Immature natural killer cell (primary cell): ENCODE results near the gene EVX2. TPM values are rescaled to one million over a fixed set of nuclear protein-coding genes. Genes with fewer than 3 reads are reported as not detected.

ENCODE experiments used
- DNase-seq, 3 donors: peaks; one replicate each; pipeline ENCODE4 v3.0.0; 2022; ENCODE audit warnings: mixed read lengths in 1 of 3
- H3K27ac Mint-ChIP-seq, 6 donors: one replicate each; pipeline ENCODE4 v1.8.0; 2020; ENCODE audit warnings: mixed read lengths in 6 of 6, mild to moderate bottlenecking in 5 of 6, inconsistent platforms in 4 of 6, moderate library complexity in 3 of 6
- H3K27me3 Mint-ChIP-seq, 3 donors: one replicate each; pipeline ENCODE4 v1.8.0; 2020 to 2021; ENCODE audit warnings: low read depth in 3 of 3, mild to moderate bottlenecking in 3 of 3, mixed read lengths in 3 of 3, moderate library complexity in 3 of 3, inconsistent platforms in 1 of 3
- H3K36me3 Mint-ChIP-seq, 3 donors: one replicate each; pipeline ENCODE4 v1.8.0; 2020; ENCODE audit warnings: mixed read lengths in 3 of 3, inconsistent platforms in 2 of 3, mild to moderate bottlenecking in 2 of 3
- H3K4me1 Mint-ChIP-seq, 2 donors: one replicate each; pipeline ENCODE4 v1.8.0; 2020; ENCODE audit warnings: inconsistent platforms in 2 of 2, mild to moderate bottlenecking in 2 of 2, mixed read lengths in 2 of 2, moderate library complexity in 1 of 2
- H3K4me3 Mint-ChIP-seq, 5 donors: one replicate each; pipeline ENCODE4 v1.8.0; 2020; ENCODE audit warnings: mild to moderate bottlenecking in 5 of 5, mixed read lengths in 5 of 5, inconsistent platforms in 3 of 5, moderate library complexity in 3 of 5
- H3K9me3 Mint-ChIP-seq, 6 donors: one replicate each; pipeline ENCODE4 v1.8.0; 2020; ENCODE audit warnings: mild to moderate bottlenecking in 6 of 6, mixed read lengths in 6 of 6, inconsistent platforms in 4 of 6, moderate library complexity in 3 of 6
- polyA plus RNA-seq, 3 donors: library from polyadenylated mRNA; unstranded; fragments of 300-500 nt; fragmentation: Illumina TruSeq; gene quantifications; one replicate each; pipeline ENCODE4 v1.2.3, GENCODE V29; 2021

EVX2 gene
- polyA plus RNA-seq, 3 donors from 2014 or later = not detected

DNA sequence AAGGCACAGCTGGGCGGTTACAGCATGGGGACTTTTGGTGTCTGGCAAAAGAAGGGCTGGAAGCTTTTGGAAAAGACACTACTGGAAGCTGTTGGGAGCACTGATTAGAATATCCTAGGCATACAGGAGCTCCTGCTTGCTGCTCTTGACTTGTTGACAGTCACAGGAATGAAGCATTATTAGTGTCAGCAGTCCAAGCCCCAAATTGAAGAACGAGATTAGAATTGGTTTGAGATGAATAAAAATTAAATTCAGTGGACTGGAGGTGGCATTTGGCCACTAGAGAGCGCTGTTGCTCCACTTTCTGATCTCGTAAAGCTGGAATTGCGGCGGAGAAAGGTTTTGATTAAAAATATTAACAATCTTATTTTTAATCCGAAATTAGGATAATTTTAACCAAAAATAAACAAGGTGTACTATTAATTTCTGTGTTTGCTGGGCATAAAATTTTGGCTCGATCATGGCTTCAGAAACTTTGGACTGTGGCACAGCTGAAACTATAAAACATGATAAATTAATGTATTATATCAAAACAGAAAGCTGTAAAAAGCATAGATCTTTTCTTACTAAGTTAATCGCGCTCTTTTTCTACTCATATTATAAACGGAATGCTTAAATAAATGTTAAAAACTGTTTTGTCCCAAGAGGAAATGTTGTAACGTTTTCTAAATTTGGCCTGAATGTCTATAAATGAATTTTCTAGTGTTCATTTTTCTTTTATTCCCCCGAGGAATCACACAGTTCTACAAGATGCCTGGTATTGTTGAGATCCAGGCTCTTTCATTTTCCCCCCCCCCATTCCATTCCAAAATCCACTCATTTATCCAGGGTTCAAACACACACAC, 43.4 kb upstream of the EVX2 start:
- peaks cover 56 to 70% (median 69%) of the 10 kb centered on the region in 3 donors for H3K27me3 Mint-ChIP-seq
- H3K27ac Mint-ChIP-seq = peak overlapping the region in 1 of 6 donors; percentile 15
- H3K4me3 Mint-ChIP-seq = peak overlapping the region in 1 of 5 donors; percentile 14
- H3K4me1 Mint-ChIP-seq = peaks cover 30 to 46% of the 10 kb centered on the region in 2 donors
- H3K36me3 Mint-ChIP-seq = peaks cover 0 to 2% (median 0%) of the 10 kb centered on the region in 3 donors
- peak; percentile 44 to 59 (median 53) for DNase-seq
- H3K9me3 Mint-ChIP-seq = peaks cover 0 to 9% (median 1%) of the 10 kb centered on the region in 6 donors

DNA sequence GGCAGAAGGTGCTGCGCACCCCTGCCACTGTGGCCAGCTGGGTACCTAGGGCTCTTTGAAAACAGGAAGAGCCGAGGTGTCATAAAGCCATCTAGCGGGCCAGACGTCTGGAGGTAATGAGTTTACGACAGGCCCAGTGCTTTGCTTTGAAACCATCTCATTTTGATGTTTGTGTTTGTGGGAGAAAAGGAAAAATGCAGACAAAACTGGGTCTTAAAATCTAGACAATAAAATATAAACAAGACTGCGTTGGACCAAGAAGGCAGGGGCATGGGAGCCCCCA, 42.0 kb upstream of the EVX2 start:
- Mint-ChIP-seq H3K4me3 (no peak overlapping the region), H3K27ac (no peak overlapping the region), H3K27me3 (peaks cover 55 to 66% (median 65%) of the 10 kb centered on the region in 3 donors), H3K36me3 (no peaks in the 10 kb centered on the region), H3K4me1 (peaks cover 21 to 32% of the 10 kb centered on the region in 2 donors), H3K9me3 (peaks cover 0 to 7% (median 2%) of the 10 kb centered on the region in 6 donors)
- DNase-seq = no peak

DNA sequence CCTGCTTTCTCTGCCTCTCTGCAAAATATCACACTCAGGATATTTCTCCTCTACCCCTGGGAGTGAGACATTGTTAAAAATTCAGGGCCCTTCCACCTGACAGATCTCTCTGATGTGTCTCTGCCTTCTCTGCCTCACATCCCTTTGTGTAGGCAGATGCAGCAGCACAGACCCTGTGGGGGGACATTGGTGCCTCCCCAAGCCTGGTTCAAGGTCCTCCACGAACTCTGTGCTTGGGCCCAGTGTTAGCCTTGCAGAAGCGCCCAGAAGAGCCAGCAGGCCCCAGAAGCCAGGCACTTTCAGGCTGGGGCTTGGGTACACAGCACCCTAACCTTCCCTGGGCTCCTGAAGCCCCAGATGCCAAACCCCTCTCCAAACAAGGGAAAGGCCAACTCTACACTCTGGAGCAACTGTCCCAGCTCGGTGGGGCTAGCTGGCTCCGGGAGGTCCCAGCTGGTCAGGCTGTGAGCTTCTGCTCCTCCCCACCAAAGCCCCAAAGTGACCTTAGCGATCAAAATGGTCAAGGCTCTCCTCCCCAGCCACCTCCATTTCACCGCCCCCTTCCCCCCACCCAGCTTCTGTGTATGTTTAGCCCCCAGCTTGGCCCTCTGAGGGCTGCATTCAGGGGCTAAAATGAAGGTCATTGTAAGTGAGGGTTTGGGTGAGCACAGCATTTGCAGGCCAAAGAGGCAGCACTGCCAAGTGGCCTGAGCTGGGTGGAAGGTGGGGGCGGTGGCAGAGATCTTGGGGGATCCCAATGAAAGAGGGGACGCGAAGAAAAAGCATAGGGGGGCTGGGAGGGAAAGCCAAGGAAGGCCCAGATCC, 41.4 kb upstream of the EVX2 start:
- DNase-seq = no peak
- H3K9me3 Mint-ChIP-seq = peaks cover 0 to 10% (median 2%) of the 10 kb centered on the region in 6 donors
- peaks cover 19 to 30% of the 10 kb centered on the region in 2 donors for H3K4me1 Mint-ChIP-seq
- peaks cover 59 to 68% (median 67%) of the 10 kb centered on the region in 3 donors for H3K27me3 Mint-ChIP-seq
- H3K36me3 Mint-ChIP-seq = no peaks in the 10 kb centered on the region
- H3K27ac Mint-ChIP-seq = no peak overlapping the region
- H3K4me3 Mint-ChIP-seq = peak overlapping the region in 2 of 5 donors; percentile 24 to 30

DNA sequence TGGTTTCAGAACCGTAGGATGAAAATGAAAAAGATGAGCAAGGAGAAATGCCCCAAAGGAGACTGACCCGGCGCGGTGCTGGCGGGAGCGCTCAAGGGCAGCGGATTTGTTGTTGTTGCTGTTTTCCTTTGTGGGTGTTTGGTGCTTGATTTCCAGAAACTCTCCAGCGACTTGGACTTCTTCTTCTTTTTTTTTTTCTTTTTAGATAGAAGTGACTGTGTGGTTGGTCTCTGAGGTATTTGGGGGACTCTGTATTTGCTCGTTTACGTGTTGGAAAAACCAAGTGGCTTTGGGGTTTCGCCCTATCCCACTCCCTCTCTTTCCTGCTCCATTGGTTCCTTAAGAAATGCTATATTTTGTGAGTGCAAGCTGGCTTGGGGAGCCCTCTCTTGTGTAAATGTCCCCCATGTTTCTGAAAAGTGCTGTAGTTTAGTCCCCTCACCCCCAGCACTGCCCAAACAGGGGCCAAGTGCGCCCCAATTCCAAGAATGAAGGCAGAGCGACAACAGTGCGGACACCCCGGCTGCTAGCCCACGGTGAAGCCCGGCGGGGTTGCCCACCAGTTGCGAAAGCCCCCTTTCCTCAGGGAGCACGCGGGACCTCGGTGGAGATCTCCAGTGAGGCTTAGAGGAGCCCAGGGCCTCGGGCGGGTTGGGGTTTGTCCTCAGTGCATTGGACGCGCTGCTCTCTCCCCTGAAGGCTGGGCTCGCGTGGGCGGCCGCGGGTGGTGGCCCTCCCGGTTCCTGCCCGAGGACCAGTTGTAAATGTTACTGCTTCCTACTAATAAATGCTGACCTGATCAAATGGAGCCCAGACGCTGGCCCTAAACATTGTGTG, 40.6 kb upstream of the EVX2 start:
- H3K27ac Mint-ChIP-seq = no peak overlapping the region
- peaks cover 0 to 17% (median 4%) of the 10 kb centered on the region in 6 donors for H3K9me3 Mint-ChIP-seq

DNA sequence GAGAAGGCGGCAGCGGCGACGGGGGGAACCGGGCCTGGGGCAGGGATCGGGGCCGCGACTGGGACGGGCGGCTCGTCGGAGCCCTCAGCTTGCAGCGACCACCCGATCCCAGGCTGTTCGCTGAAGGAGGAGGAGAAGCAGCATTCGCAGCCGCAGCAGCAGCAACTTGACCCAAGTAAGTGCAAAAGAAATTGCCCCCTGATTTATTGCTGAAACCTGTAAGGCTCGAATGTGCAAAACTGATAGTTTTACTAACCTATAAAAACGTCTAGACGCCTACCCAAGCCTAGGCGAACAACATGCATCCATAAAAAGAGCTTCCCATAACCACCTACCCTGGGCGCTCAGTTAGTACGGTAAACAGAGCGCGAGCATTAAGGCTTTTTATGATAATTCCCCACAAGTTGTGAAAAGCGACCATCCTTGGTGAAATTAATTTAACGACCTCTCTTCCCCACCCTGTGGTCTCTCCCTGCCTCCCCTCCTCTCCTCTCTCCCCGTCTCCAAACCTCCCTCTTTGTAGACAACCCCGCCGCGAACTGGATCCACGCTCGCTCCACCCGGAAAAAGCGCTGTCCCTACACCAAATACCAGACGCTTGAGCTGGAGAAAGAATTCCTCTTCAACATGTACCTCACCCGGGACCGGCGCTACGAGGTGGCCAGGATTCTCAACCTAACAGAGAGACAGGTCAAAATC, 39.8 kb upstream of the EVX2 start:
- Mint-ChIP-seq H3K4me3 (peak overlapping the region in 4 of 5 donors; percentile 21 to 53 (median 36)), H3K27ac (no peak overlapping the region), H3K9me3 (peaks cover 0 to 22% (median 6%) of the 10 kb centered on the region in 6 donors), H3K27me3 (peaks cover 59 to 73% (median 71%) of the 10 kb centered on the region in 3 donors), H3K36me3 (peaks cover 0 to 5% (median 3%) of the 10 kb centered on the region in 3 donors), H3K4me1 (peaks cover 17 to 28% of the 10 kb centered on the region in 2 donors)
- DNase-seq = no peak

More for the DNA sequence above, 40.6 kb upstream of the EVX2 start:
- Mint-ChIP-seq H3K4me1 (peaks cover 18 to 30% of the 10 kb centered on the region in 2 donors), H3K27me3 (peaks cover 62 to 72% (median 70%) of the 10 kb centered on the region in 3 donors), H3K36me3 (no peaks in the 10 kb centered on the region), H3K4me3 (peak overlapping the region in 2 of 5 donors; percentile 27 to 44)
- no peak for DNase-seq

DNA sequence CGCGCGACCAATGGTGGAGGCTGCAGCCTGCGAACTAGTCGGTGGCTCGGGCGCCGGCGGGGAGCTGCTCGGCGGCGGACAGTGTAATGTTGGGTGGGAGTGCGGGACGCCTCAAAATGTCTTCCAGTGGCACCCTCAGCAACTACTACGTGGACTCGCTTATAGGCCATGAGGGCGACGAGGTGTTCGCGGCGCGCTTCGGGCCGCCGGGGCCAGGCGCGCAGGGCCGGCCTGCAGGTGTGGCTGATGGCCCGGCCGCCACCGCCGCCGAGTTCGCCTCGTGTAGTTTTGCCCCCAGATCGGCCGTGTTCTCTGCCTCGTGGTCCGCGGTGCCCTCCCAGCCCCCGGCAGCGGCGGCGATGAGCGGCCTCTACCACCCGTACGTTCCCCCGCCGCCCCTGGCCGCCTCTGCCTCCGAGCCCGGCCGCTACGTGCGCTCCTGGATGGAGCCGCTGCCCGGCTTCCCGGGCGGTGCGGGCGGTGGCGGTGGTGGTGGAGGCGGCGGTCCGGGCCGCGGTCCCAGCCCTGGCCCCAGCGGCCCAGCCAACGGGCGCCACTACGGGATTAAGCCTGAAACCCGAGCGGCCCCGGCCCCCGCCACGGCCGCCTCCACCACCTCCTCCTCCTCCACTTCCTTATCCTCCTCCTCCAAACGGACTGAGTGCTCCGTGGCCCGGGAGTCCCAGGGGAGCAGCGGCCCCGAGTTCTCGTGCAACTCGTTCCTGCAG, 39.1 kb upstream of the EVX2 start, which contains the start of gene HOXD9:
HOXD9 (plus strand) TSS at position 37 of the 728 bp plus-strand sequence; CDS start at position 87, 50 bp downstream.
- Mint-ChIP-seq H3K36me3 (peaks cover 0 to 9% (median 3%) of the 10 kb centered on the region in 3 donors), H3K9me3 (peaks cover 0 to 27% (median 6%) of the 10 kb centered on the region in 6 donors), H3K4me1 (peaks cover 13 to 22% of the 10 kb centered on the region in 2 donors), H3K27ac (no peak within 1 kb of the TSS), H3K27me3 (peaks cover 58 to 73% (median 70%) of the 10 kb centered on the region in 3 donors), H3K4me3 (peak within 1 kb of the TSS; percentile 58 to 72 (median 69))
- DNase-seq = peak in 2 of 3 donors; percentile 19 to 29

DNA sequence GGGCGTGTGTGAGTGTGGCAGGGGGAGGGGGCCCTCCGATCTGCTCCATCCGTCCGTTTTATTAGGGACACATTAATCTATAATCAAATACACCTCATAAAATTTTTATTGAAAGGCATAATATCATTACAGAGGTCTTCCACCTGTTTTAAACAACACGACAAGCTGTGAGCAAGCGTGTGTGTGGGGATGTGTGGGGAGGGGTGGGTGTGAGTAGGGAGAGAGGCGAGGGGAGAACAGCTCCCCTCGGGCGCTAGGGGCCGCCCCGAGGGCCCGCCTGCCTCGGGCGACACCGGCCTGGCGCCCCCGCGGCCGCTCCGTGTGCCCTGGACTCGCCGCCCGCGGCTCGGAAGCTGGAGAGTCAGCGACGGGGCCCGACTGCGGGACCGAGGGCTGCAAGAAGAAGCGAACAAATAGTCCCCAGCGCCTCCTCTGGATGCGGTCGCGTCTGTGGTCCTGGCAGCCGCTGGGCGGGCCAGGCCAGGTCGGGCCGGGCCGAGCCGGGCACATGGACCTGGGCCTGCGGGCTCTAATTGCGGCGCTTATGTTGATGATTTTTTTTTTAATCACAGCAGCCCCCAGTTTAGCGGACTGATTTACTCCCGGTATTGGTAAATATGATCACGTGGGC, 38.4 kb upstream of the EVX2 start:
- H3K27ac Mint-ChIP-seq = no peak overlapping the region
- DNase-seq = peak in 1 of 3 donors; percentile 37
- H3K4me1 Mint-ChIP-seq = peaks cover 11 to 16% of the 10 kb centered on the region in 2 donors
- peak overlapping the region; percentile 58 to 72 (median 69) for H3K4me3 Mint-ChIP-seq
- peaks cover 0 to 9% (median 3%) of the 10 kb centered on the region in 3 donors for H3K36me3 Mint-ChIP-seq
- peaks cover 0 to 27% (median 6%) of the 10 kb centered on the region in 6 donors for H3K9me3 Mint-ChIP-seq
- peaks cover 58 to 66% (median 65%) of the 10 kb centered on the region in 3 donors for H3K27me3 Mint-ChIP-seq

DNA sequence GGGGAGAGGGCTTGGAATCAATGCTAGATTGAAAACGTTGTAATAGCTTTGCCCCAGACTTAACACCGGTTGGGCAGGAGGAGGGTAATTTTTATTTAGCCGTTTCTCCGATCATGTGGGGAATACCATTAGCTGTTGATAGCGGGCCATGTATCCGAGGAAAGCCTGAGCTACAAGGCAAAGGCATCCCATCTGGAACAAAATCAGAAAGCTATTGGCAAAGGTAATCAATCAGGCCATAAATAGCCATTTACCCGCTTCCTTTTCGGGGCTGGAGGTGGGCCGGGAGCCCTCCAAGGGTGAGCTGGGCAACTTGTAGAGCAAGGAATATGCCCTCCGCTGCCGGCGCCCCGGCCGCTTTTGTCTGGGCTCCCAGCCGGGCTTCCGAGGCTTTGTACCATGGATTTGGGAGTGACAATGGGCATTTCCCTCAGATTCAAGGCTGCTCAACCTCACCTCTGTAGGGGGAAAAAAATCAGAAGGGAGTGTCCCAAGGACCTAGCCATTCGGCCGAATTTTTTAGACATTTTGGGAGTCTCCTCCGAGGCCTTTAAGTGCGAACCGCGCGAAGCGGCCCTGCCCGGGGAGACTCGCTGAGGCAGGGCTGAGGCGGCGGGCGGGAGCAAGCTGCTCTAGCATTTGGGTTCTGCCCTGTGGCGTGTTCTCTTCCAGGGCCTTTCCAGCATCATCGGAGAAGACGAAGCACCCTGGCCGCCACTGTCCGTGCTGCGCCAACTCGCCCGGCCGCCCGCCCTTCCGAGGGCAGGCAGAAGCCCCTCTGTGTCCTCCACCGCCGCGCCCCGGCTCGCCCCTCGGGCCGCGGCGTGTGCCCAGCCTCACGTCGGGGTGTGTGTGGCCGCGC, 37.7 kb upstream of the EVX2 start:
- H3K9me3 Mint-ChIP-seq = peaks cover 0 to 32% (median 4%) of the 10 kb centered on the region in 6 donors
- peak overlapping the region in 1 of 5 donors; percentile 38 for H3K4me3 Mint-ChIP-seq
- no peak overlapping the region for H3K27ac Mint-ChIP-seq
- H3K27me3 Mint-ChIP-seq = peaks cover 56 to 67% (median 64%) of the 10 kb centered on the region in 3 donors
- H3K4me1 Mint-ChIP-seq = peaks cover 11% of the 10 kb centered on the region in 2 donors
- no peak for DNase-seq
- peaks cover 0 to 9% (median 6%) of the 10 kb centered on the region in 3 donors for H3K36me3 Mint-ChIP-seq

DNA sequence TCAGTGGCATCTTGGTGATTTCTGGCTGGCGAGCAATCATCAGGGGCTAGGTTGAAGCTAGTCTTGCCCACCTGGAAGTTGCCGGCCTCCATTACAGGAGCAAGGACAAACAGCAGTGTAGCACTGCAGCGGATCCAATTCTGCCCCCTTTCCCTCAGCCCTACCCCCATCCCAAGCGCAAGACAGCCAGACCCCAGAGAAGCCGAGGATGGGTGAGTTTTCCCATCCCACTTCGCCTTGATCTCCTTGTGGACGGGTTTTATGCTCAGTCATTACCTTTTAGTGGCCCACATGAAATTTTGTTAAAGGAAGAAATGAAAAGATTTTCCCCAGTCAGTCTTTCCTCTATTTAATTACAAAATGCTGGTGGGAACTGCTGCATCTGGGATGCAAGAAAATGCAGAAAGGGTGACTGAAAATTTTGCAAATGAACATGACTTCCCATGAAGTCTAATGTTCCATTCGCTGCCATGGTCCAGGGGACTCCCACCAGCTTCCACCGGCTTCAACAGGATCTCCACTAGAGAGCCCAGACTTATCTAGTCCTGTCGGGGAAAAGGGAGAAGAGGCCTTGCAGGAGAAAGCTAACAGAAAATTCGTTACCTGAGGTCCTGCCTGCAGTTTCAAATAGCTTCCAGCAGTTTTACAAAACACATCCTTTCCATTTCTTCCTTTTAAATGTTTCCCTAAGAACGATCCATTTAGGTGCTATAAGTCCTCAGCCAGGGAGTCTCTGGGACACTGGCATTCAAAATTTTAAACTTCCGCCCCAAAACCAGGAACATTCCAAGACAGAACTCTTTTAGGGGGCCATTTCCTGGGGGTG, 36.8 kb upstream of the EVX2 start:
- DNase-seq = no peak
- Mint-ChIP-seq H3K4me1 (peaks cover 11% of the 10 kb centered on the region in 2 donors), H3K27ac (no peak overlapping the region), H3K4me3 (no peak overlapping the region), H3K9me3 (peaks cover 0 to 34% (median 4%) of the 10 kb centered on the region in 6 donors), H3K36me3 (peaks cover 0 to 9% (median 6%) of the 10 kb centered on the region in 3 donors), H3K27me3 (peaks cover 57 to 68% (median 62%) of the 10 kb centered on the region in 3 donors)

DNA sequence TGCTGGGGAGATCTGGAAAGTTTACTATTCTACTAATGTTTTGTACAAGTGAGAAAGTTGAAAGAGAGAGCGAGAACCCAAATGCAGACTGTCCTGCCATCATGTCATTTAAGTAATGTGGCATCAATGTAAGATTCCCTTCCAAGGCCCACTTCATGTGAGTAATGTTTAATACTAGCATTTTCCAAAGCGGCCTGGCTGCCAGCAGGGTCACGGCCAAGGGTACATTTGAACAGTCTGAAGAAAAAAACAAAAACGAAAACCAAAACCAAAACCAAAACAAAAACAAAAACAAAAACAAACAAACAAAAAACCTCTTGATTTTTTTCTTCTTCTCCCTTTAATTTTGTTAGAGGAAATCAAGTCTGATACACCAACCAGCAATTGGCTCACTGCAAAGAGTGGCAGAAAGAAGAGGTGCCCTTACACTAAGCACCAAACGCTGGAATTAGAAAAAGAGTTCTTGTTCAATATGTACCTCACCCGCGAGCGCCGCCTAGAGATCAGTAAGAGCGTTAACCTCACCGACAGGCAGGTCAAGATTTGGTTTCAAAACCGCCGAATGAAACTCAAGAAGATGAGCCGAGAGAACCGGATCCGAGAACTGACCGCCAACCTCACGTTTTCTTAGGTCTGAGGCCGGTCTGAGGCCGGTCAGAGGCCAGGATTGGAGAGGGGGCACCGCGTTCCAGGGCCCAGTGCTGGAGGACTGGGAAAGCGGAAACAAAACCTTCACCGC, 35.0 kb upstream of the EVX2 start:
- H3K4me3 Mint-ChIP-seq = peak overlapping the region in 3 of 5 donors; percentile 39 to 75 (median 63)
- H3K36me3 Mint-ChIP-seq = peaks cover 0 to 9% (median 6%) of the 10 kb centered on the region in 3 donors
- peaks cover 0 to 38% (median 4%) of the 10 kb centered on the region in 6 donors for H3K9me3 Mint-ChIP-seq
- peaks cover 49 to 69% (median 59%) of the 10 kb centered on the region in 3 donors for H3K27me3 Mint-ChIP-seq
- H3K27ac Mint-ChIP-seq = no peak overlapping the region
- H3K4me1 Mint-ChIP-seq = peaks cover 9% of the 10 kb centered on the region in 2 donors
- DNase-seq = no peak
